Measurements from ENCODE around the gene GLRX5. TPM values are rescaled to one million over a fixed set of nuclear protein-coding genes. Genes with fewer than 3 reads are reported as not detected.

GLRX5 gene
- total and polyA plus RNA-seq, 2 experiments from 2014 or later = 91.4 to 130 TPM

DNA sequence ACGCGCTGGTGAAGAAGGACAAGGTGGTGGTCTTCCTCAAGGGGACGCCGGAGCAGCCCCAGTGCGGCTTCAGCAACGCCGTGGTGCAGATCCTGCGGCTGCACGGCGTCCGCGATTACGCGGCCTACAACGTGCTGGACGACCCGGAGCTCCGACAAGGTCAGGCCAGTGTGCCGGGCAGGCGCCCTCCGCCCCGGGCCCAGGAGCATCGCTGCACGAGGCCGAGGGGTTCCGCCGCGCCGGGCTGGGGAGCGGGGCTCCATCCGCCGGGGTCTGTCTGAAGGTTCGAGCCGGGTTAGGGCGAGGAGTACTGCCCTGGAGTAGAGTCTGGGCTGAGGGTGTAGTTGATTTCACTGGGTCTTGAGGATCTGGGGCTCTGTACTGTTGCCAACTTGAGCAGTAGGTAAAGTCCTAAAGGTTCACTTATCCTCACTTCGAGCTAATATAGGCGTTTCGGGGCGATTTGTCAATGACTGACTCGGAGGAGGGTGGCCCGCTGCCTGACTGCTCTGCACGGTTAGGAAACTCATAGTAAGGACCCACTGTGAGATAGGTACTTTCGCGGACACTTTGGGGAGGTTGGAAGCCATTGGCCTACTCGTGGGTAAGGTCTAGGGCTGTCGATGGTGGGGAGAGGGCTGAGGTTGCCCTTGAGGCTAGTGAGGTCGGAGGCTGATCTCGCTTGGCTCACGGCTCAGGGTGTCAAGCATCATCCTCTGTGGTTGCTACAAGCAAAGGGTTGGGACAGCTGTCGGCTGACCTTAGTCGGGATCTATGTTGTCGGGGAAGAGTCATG is 574 bp downstream of the GLRX5 start (continued):
- no peak for TF ChIP-seq REST (IDR thresholded peaks at IDR 0.05; ENCODE audit: unreplicated experiment)
- TF ChIP-seq EZH2 (IDR thresholded peaks at IDR 0.05; ENCODE audit: low read depth, unreplicated experiment) = no peak
- no peak for TF ChIP-seq CREB1 (CRISPR knock-in tag; IDR thresholded peaks at IDR 0.05; ENCODE audit: low read depth)

DNA sequence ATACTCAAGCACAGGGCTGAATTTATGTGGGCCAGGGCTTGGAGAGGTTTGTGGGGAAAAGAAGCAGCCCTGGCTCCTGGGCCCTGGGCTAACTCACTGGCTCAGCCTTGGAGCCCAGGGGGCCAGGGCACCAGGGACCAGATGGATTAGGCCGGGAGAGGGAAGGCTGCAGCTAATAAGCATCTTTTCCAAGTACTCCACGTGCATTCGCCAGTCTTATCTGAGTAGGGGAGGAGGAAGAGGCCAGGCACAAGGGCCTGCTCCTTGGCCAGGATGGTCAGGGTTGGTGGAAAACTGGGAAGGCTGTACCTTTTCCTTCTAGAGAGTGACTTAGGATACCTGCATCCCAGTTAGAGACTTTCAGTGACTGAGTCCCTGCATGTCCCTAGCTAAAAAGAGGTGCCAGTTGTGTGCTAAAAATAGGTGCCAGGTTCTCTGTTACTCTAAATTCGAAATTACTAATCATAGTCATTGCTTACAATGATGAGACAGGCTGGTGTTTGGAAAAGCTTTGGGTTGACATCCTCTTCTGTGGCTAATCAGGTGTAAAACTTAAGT is 1.3 kb downstream of the GLRX5 start:
- Histone ChIP-seq H3K4me2 (peak overlapping the region; percentile 98), H3K79me2 (replicated peaks; ENCODE audit: insufficient read depth) (peaks cover 90% of the 10 kb centered on the region), H2AFZ (no peak overlapping the region), H3K4me3 (peak overlapping the region; percentile 95), H3K4me1 (ENCODE audit: insufficient read depth) (peaks cover 30% of the 10 kb centered on the region), H3F3A (replicated peaks; ENCODE audit: low read depth) (no peaks in the 10 kb centered on the region), H4K20me1 (replicated peaks; ENCODE audit: insufficient read depth) (peaks cover 73% of the 10 kb centered on the region), H3K27me3 (ENCODE audit: insufficient read depth) (no peaks in the 10 kb centered on the region), H3K9me2 (ENCODE audit: insufficient read depth) (no peaks in the 10 kb centered on the region), H3K36me3 (ENCODE audit: insufficient read depth) (0 out of 2 replicates have a peak, but pooled peaks cover 12% of the 10 kb centered on the region), H3K27ac (ENCODE audit: low read depth) (no peak overlapping the region)
- no peak for DNase-seq (ENCODE audit: low spot score)
- Mint-ChIP-seq H3K9me3 (no peaks in the 10 kb centered on the region), H3K27me3 (ENCODE audit: insufficient read depth, low read depth, poor library complexity) (peaks cover 7% of the 10 kb centered on the region), H3K4me3 (peak overlapping the region; percentile 95), H3K36me3 (ENCODE audit: low read depth) (peaks cover 22% of the 10 kb centered on the region), H3K4me1 (peaks cover 44% of the 10 kb centered on the region), H3K27ac (no peak overlapping the region)
- no peak for ATAC-seq
- no peak for TF ChIP-seq ETS1 (IDR thresholded peaks at IDR 0.05)
- TF ChIP-seq ZNF331 (CRISPR knock-in tag; IDR thresholded peaks at IDR 0.05; ENCODE audit: low read depth) = no peak
- TF ChIP-seq CREB1 (CRISPR knock-in tag; IDR thresholded peaks at IDR 0.05; ENCODE audit: low read depth) = no peak
- TF ChIP-seq ZNF114 (CRISPR knock-in tag; IDR thresholded peaks at IDR 0.05) = no peak
- no peak for TF ChIP-seq POLR2AphosphoS5 (IDR thresholded peaks at IDR 0.05; ENCODE audit: low read depth)
- TF ChIP-seq NANOG (IDR thresholded peaks at IDR 0.05; ENCODE audit: borderline replicate concordance) = no peak
- TF ChIP-seq CTCF (conservative IDR thresholded peaks at IDR 0.05; ENCODE audit: low read depth in 2 of 2) = no peak
- TF ChIP-seq STAT1 (IDR thresholded peaks at IDR 0.05; ENCODE audit: unreplicated experiment) = no peak
- TF ChIP-seq REST (IDR thresholded peaks at IDR 0.05; ENCODE audit: unreplicated experiment) = no peak
- no peak for TF ChIP-seq JUNB (IDR thresholded peaks at IDR 0.05; ENCODE audit: unreplicated experiment)
- no peak for TF ChIP-seq EZH2phosphoT487 (IDR thresholded peaks at IDR 0.05; ENCODE audit: unreplicated experiment)
- TF ChIP-seq EZH2 (IDR thresholded peaks at IDR 0.05; ENCODE audit: low read depth, unreplicated experiment) = no peak
